C1 segment of cervical spinal cord (tissue), 14 donors: ENCODE results near the gene SSC5D.

Experiments
- DNase-seq, 14 donors: peaks; one replicate each; lab custom pipeline; 2025; lab: John Stamatoyannopoulos, UW

Gene SSC5D

DNA sequence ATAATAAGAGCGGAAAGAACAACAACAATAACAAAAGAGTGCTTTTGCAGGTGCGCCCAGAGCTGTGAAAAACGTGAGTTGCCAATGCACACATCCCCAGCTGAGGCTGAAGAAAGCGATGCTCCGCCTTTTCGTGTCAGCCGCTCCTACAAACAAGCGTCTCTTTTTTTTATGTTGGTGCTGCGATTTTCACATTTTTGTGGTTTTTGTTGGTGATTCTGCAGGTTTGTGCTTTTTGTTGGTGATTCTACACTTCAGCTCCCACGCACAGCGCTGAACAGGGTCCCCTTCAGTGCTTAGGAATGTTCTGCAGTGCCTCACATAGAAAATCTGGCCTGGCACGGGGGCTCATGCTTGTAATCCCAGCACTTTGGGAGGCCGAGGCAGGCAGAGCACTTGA, 64.4 kb downstream of the SSC5D start:
- no peak for DNase-seq

DNA sequence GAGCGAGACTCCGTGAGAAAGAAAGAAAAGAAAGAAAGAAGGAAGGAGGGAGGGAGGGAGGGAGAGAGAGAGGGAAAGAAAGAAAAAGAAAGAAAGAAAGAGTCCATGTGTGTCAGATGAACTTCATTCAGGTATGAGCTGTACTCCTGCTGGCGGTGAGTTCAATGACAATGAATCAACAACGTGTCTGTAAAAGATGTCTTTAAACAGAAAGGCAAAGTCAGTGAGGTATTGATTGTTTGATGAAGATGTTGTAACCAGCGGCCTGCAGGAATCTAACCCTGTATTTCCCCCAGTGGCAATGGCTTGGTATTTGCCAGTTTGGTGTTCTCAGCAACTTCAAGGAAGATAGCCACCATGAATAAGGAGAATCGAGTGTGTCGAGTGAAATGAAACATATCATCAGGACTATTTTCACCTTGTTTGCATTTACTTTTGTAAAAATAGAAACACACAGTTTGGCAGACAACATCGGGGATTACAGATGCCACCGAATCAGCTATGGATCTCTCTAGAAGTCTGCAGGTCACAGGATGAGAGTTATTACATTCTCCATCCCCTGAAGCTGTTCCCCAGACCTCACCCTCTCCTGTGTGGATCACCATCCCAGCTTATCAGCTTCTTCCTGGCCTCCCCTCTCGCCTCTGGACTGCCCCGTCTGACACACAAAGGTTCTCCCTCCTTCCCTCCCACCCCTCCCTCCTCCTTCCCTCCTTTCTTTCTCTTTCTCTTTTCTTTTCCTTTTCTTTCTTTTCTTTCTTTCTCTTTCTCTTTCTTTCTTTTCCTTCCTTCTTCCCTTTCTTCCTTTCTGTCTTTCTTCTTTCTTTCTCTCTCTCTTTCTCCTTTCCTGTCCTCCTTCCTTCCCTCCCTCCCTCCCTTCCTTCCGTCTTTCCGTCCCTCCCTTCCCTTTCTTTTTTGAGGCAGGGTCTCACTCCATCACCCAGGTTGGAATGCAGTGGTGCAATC, 65.3 kb downstream of the SSC5D start:
- no peak for DNase-seq

DNA sequence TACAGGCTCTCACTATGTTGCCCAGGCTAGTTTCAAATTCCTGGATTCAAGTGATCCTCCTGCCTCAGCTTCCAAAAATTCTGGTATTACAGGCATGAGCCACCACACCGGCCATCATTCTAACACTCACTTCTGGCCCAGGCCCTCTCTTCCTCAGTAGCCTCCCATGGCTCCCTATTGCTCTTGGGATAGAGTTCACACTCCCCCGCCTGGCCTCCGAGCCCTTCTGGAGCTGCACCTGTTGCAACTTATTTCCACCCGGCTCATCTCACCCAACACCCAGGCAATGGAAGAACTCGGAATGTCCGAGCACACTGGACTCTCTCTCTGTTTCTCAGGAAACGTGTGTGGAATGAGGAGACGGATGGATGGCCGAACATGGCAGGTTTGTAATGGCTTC, 66.1 kb downstream of the SSC5D start:
- DNase-seq: peak in 1 of 14 donors; percentile 59

DNA sequence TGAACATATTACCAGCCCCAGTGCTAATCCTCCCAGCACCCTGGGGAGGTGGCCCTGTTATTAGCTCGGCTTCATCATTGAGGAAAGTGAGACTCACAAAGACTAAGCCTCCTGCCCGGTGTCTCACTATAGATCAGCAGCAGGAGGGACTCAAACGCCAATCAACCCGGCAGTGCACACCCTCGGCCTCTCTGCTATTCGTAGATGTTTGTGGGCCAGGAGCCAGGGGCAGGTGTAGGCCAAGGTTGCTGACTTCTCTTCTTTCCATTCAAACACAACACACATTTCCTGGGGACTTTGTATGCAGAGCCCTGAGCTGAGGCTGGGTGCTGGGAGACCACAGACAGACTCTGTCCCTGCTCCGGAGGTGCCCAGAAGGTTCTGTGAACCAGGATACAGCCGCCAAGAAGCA, 66.5 kb downstream of the SSC5D start:
- DNase-seq: peak in 1 of 14 donors; percentile 59

DNA sequence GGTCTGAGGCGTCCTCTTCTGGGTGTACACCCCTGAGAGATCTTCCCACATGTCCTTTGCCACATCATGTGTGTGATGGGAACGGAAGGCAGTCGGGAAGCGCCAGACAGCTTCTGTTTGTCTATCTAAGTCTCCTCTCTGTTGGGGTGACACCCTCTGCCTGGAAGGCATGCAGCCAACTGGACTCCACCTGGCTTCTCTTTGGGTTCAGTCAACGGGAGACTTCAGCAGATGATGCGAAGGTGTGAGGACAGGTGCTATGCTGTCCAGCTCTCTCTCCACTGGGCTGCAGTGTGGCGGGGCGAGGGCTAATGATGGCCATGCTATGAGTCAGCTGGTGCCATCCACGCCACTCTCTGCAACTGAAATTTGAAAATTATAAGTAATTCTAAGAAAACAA, 71.4 kb downstream of the SSC5D start:
- DNase-seq: peak in 1 of 14 donors; percentile 61

DNA sequence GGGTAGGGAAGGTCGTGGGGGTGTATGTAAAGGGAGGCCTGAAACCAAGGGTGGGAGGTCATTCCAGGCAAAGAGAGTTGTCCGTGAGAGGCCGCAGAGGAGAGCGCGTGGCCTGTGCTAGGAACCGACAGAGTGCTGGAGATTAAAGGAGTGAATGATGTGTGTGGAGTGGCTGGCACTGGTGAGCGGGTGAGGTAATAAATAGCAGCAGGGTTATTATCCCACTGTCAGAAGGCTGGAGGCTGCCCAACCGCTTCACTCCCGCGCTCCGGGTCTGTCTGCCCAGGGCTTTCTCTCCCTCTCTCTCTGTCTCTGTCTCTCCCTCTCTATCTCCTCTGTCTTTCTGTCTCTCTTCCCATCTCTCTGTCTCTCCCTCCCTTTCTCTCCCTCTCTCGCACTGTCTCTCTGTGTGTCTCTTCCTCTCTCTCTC, 75.0 kb downstream of the SSC5D start:
- DNase-seq: peak in 3 of 14 donors; percentile 6 to 93 (median 10)

DNA sequence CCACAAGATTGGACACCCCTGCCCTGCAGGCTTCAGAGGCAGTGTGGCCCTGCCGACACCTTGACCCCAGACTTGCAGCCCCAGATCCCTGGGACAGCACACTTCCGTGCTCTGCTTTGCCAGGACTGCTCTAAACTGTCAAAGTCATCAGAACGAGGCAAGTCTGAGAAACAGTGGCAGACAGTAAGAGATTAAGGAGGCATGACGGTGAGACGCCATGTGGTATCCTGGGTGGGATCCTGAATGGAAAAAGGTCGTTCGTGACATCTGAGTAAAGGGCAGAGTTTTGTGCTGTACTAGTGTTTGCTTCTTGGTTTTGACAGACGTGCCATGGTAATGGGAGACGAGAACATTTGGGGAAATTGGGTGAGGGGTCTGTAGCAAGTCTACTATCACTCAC, 78.6 kb downstream of the SSC5D start:
- no peak for DNase-seq

DNA sequence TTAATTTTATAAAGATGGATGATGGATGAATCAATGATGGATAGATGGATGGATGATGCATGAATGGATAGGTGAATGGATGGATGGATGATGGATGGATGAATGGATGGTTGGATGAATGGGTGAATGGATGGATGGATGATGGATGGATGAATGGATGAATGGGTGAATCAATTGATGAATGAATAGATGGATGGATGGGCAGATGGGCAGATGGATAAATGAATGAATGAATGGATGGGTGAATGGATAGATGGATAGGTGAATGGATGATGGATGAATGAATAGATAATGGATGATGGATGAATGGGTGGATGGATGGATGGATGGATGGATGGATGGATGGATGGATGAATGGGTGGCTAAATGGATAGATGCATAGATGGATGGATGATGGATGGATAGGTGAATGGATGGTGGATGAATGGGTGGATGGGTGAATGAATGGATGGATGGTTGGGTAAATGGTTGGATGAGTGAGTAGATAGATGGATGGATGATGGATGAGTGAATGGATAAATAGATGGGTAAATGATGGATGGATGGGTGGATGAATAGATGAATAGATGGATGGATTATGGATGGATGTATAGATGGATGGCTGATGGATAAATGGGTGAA, 79.6 kb downstream of the SSC5D start:
- no peak for DNase-seq
